HFF-Myc (cell line): ENCODE results near the gene RALY.

Experiments
- DNase-seq: peaks from one replicate; pipeline ENCODE4 v3.0.0-alpha.2; 2011; ENCODE audit warnings: low read depth; ENCODE audit errors: extremely low read depth
- H3K4me3 ChIP-seq: replicated peaks from 2 replicates; pipeline ENCODE4 v1.5.1; 2011; ENCODE audit warnings: low read depth, mild to moderate bottlenecking, control low read depth, low read length
- CTCF ChIP-seq: IDR thresholded peaks from 2 replicates; pipeline ENCODE4 v1.5.1; 2012; ENCODE audit warnings: mild to moderate bottlenecking, low read depth, low read length, control low read depth; ENCODE audit errors: missing control alignments

RALY gene

GRCh38 chr20:34004790-34005457, 11.2 kb downstream of the RALY start:
- H3K4me3 ChIP-seq, result no peak overlapping the region
- no peak for DNase-seq
- TF ChIP-seq CTCF, result no peak

GRCh38 chr20:34006619-34007018, 12.9 kb downstream of the RALY start:
- DNase-seq, result no peak
- no peak for TF ChIP-seq CTCF
- no peak overlapping the region for H3K4me3 ChIP-seq

DNA sequence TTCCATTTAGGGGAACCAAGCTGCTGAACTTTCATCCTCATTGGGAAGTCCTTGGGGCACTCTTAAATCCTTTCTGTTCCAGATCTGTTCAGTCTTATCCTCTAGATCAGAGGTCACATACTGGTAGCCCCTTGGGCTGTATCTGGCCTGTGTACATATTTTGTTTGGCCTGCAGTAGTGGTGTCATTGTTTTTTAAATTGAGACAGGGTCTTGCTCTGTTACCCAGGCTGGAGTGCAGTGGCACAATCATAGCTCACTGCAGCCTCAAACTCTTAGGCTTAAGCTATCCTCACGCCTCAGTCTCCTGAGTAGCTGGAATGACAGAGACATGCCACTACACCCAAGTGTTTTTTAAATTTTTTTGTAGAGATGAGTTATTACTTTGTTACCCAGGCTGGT, 14.8 kb downstream of the RALY start:
- no peak for TF ChIP-seq CTCF
- no peak overlapping the region for H3K4me3 ChIP-seq
- no peak for DNase-seq

- H3K4me3 ChIP-seq, result no peak overlapping the region
- no peak for TF ChIP-seq CTCF
- DNase-seq, result no peak
Measured at GRCh38 chr20:34010405-34010931, 16.8 kb downstream of the RALY start.

DNA sequence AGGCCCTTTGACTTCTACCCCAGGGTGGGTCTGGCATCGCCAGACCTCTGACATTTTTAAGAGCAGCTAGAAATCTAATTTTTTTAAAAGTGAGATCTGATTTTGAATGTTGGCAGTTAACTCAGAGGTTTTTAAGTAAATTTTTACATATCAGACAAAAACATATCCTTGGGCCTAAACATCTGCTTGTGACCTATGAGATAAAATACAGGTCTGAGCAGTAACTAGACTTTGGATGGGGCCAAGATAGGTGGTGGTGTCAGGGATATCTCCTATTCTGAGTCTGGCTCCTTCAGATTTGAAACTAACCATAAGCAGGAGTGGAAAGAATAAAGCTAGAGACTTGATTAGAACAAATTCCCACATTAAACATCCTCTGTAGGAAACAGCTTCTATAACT, 17.6 kb downstream of the RALY start:
- no peak for DNase-seq
- H3K4me3 ChIP-seq, result no peak overlapping the region
- TF ChIP-seq CTCF, result no peak

DNA sequence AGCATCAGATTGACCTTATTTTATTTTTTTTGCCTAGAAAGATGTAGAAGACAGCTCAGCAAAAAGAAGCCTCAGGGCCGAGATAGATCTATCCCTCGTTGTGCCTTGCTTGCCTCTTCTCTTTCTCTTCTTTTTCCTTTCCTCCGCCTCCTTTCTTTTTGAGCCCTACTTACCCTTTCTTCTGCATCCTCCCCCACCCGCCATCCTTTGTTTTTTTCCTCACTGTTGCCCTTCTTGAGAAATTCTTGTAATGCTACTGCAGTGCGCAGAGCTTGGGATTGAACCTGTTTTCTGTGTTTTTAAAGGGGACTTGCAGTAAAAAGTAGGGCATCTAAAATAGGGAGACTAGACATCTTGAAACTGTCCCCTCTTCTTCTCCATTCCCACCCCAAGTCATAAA, 18.6 kb downstream of the RALY start:
- DNase-seq, result no peak
- no peak for TF ChIP-seq CTCF
- no peak overlapping the region for H3K4me3 ChIP-seq

DNA sequence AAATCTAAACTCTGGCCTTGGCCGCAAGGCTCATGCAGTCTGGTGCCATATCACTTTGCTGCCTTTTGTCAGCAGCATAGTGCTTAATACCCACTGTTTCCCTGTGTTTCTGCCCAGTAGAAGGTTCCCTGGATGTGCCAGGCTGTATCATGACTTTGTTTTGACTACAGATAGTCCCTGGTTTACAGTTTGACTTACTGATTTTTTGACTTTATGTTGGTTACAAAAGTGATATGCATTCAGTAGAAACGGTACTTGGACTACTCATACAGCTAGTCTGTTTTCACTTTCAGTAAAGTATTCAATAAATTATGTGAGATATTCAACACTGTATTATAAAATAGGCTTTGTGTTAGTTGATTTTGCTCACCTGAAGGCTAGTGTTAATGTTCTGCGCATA, 19.0 kb downstream of the RALY start:
- no peak overlapping the region for H3K4me3 ChIP-seq
- no peak for DNase-seq
- no peak for TF ChIP-seq CTCF
